Measurements from ENCODE around the gene KIF22.
A peak's percentile ranks its signal among the peaks of the same experiment; 100 is the strongest.

Gene KIF22

GRCh38 chr16:29811170-29811895 is 20.8 kb downstream of the KIF22 start:
- TF ChIP-seq POLR2A (IDR thresholded peaks at IDR 0.05; ENCODE audit: low read length) (peak; percentile 65), GATA1 (IDR thresholded peaks at IDR 0.05; ENCODE audit: low read depth, low read length) (no peak)
- peak; percentile 84 to 85 for DNase-seq

GRCh38 chr16:29811896-29812665 is 21.5 kb downstream of the KIF22 start, which contains the start of gene PRRT2:
TSS of gene PRRT2 (plus strand) at chr16:29812193. CDS start at chr16:29813055, 862 bp downstream.
- DNase-seq = peak in 1 of 2 experiments; percentile 68
- TF ChIP-seq POLR2A (IDR thresholded peaks at IDR 0.05; ENCODE audit: low read length) (no peak), GATA1 (IDR thresholded peaks at IDR 0.05; ENCODE audit: low read depth, low read length) (no peak)

GRCh38 chr16:29812754-29813643 is 22.4 kb downstream of the KIF22 start:
- no peak for TF ChIP-seq GATA1 (IDR thresholded peaks at IDR 0.05; ENCODE audit: low read depth, low read length)
- no peak for DNase-seq

GRCh38 chr16:29813644-29814562 is 23.4 kb downstream of the KIF22 start:
- DNase-seq = no peak
- TF ChIP-seq POLR2A (IDR thresholded peaks at IDR 0.05; ENCODE audit: low read length) = no peak
- TF ChIP-seq GATA1 (IDR thresholded peaks at IDR 0.05; ENCODE audit: low read depth, low read length) = no peak

- TF ChIP-seq GATA1 (IDR thresholded peaks at IDR 0.05; ENCODE audit: low read depth, low read length) = no peak
- TF ChIP-seq POLR2A (IDR thresholded peaks at IDR 0.05; ENCODE audit: low read length) = no peak
- DNase-seq = no peak
These were observed 24.0 kb downstream of the KIF22 start for GRCh38 chr16:29814592-29814991.

- TF ChIP-seq GATA1 (IDR thresholded peaks at IDR 0.05; ENCODE audit: low read depth, low read length) (no peak), POLR2A (IDR thresholded peaks at IDR 0.05; ENCODE audit: low read length) (no peak)
- no peak for DNase-seq
These were observed 24.6 kb downstream of the KIF22 start for GRCh38 chr16:29815032-29815721.

- DNase-seq = peak; percentile 99
- TF ChIP-seq POLR2A (IDR thresholded peaks at IDR 0.05; ENCODE audit: low read length) = peak; percentile 75
- TF ChIP-seq GATA1 (IDR thresholded peaks at IDR 0.05; ENCODE audit: low read depth, low read length) = no peak
These were observed 25.5 kb downstream of the KIF22 start, which contains the start of gene PAGR1 for GRCh38 chr16:29815793-29816693. TSS of gene PAGR1 (plus strand) at chr16:29816152. CDS start at chr16:29816526, 374 bp downstream.

GRCh38 chr16:29816694-29817441 is 26.3 kb downstream of the KIF22 start:
- DNase-seq = peak in 1 of 2 experiments; percentile 70
- no peak for TF ChIP-seq POLR2A (IDR thresholded peaks at IDR 0.05; ENCODE audit: low read length)
- no peak for TF ChIP-seq GATA1 (IDR thresholded peaks at IDR 0.05; ENCODE audit: low read depth, low read length)

GRCh38 chr16:29818082-29818481 is 27.5 kb downstream of the KIF22 start:
- no peak for TF ChIP-seq POLR2A (IDR thresholded peaks at IDR 0.05; ENCODE audit: low read length)
- TF ChIP-seq GATA1 (IDR thresholded peaks at IDR 0.05; ENCODE audit: low read depth, low read length) = no peak
- DNase-seq = no peak

GRCh38 chr16:29819506-29819905 is 29.0 kb downstream of the KIF22 start:
- no peak for DNase-seq
- TF ChIP-seq GATA1 (IDR thresholded peaks at IDR 0.05; ENCODE audit: low read depth, low read length) (no peak), POLR2A (IDR thresholded peaks at IDR 0.05; ENCODE audit: low read length) (no peak)
